KMS-11 (cell line): ENCODE measurements around the gene PTPN14.

Source experiments
- H2AFZ ChIP-seq: fragments of 200-600 bp; sonication (generic); 2 replicates; pipeline ENCODE4 v1.6.1; 2016; ENCODE audit warnings: antibody characterized with exemption, mixed run types, low read depth
- H3K27ac ChIP-seq: fragments of 200-600 bp; sonication (generic); 2 replicates; pipeline ENCODE4 v1.6.1; 2016; ENCODE audit warnings: mild to moderate bottlenecking, mixed run types
- H3K27me3 ChIP-seq: fragments of 200-600 bp; sonication (generic); 2 replicates; pipeline ENCODE4 v1.6.1; 2017; ENCODE audit warnings: mild to moderate bottlenecking, low read depth, mixed run types, moderate library complexity; ENCODE audit not compliant: insufficient read depth
- H3K36me3 ChIP-seq: fragments of 200-600 bp; sonication (generic); 2 replicates; pipeline ENCODE4 v1.6.1; 2017; ENCODE audit warnings: mild to moderate bottlenecking, mixed run types; ENCODE audit not compliant: insufficient read depth
- H3K4me1 ChIP-seq: fragments of 200-600 bp; sonication (generic); 2 replicates; pipeline ENCODE4 v1.6.1; 2016; ENCODE audit warnings: mild to moderate bottlenecking, low read depth, mixed run types; ENCODE audit not compliant: poor library complexity, severe bottlenecking
- H3K4me2 ChIP-seq: fragments of 200-600 bp; sonication (generic); 2 replicates; pipeline ENCODE4 v1.7.0; 2016; ENCODE audit warnings: mild to moderate bottlenecking, mixed run types
- H3K4me3 ChIP-seq: fragments of 200-600 bp; sonication (generic); IDR thresholded peaks from 2 replicates; pipeline ENCODE4 v1.6.1; 2017; ENCODE audit warnings: low read depth, low read length, mixed read lengths; ENCODE audit not compliant: insufficient read depth
- H3K79me2 ChIP-seq: fragments of 200-600 bp; sonication (generic); 2 replicates; pipeline ENCODE4 v1.6.1; 2016; ENCODE audit warnings: low read depth, mixed run types; ENCODE audit not compliant: insufficient read depth
- H3K9ac ChIP-seq: fragments of 200-600 bp; sonication (generic); 2 replicates; pipeline ENCODE4 v1.6.1; 2016; ENCODE audit warnings: mild to moderate bottlenecking, mixed run types
- H4K20me1 ChIP-seq: fragments of 200-600 bp; sonication (generic); 2 replicates; pipeline ENCODE4 v1.6.1; 2016; ENCODE audit warnings: mild to moderate bottlenecking, mixed run types; ENCODE audit not compliant: insufficient read depth
- TF ChIP-seq, protein P1 (sequence below): fragments of 200-600 bp; sonication (generic); conservative IDR thresholded peaks from 2 replicates; pipeline ENCODE4 v1.6.1; 2017; ENCODE audit warnings: low read depth, mild to moderate bottlenecking, antibody characterized with exemption, low read length, moderate library complexity, mixed read lengths

The PTPN14 gene

GRCh38 chr1:214503553-214503952, 47.8 kb downstream of the PTPN14 start:
- Histone ChIP-seq H4K20me1 (no peaks in the 10 kb centered on the region), H3K9ac (no peak overlapping the region), H3K36me3 (no peaks in the 10 kb centered on the region), H3K79me2 (no peaks in the 10 kb centered on the region), H3K4me1 (no peaks in the 10 kb centered on the region), H3K4me3 (no peak overlapping the region), H3K4me2 (no peak overlapping the region), H2AFZ (no peak overlapping the region), H3K27ac (no peak overlapping the region), H3K27me3 (no peaks in the 10 kb centered on the region)
- TF ChIP-seq, protein P1, sequence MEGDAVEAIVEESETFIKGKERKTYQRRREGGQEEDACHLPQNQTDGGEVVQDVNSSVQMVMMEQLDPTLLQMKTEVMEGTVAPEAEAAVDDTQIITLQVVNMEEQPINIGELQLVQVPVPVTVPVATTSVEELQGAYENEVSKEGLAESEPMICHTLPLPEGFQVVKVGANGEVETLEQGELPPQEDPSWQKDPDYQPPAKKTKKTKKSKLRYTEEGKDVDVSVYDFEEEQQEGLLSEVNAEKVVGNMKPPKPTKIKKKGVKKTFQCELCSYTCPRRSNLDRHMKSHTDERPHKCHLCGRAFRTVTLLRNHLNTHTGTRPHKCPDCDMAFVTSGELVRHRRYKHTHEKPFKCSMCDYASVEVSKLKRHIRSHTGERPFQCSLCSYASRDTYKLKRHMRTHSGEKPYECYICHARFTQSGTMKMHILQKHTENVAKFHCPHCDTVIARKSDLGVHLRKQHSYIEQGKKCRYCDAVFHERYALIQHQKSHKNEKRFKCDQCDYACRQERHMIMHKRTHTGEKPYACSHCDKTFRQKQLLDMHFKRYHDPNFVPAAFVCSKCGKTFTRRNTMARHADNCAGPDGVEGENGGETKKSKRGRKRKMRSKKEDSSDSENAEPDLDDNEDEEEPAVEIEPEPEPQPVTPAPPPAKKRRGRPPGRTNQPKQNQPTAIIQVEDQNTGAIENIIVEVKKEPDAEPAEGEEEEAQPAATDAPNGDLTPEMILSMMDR, result no peak

- no peaks in the 10 kb centered on the region for H4K20me1 ChIP-seq
- H2AFZ ChIP-seq, result no peak overlapping the region
- no peaks in the 10 kb centered on the region for H3K79me2 ChIP-seq
- no peak overlapping the region for H3K9ac ChIP-seq
- H3K4me3 ChIP-seq, result no peak overlapping the region
- no peak overlapping the region for H3K27ac ChIP-seq
- H3K4me2 ChIP-seq, result no peak overlapping the region
- TF ChIP-seq, protein P1, result no peak
- H3K27me3 ChIP-seq, result no peaks in the 10 kb centered on the region
- H3K36me3 ChIP-seq, result no peaks in the 10 kb centered on the region
- H3K4me1 ChIP-seq, result no peaks in the 10 kb centered on the region
Measured at GRCh38 chr1:214500340-214501055, 50.9 kb downstream of the PTPN14 start.

DNA sequence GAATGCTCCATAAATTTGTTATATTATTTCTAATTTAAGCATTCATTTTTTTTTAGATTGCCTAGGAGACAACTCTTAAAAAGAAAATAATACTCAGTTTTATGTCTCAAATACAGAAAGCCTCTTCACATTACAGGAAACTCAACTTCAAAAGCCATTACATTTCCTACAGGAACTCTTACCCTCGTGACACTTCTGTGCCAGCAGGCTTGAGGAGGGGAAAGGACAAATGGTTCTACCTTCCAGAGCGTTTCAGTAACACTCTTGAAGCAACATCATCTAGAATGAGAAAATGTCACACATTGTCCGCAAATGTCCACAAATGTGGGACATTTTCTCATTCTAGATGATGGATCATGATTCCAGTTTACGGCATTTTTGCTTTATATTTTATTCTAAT, 51.7 kb downstream of the PTPN14 start:
- Histone ChIP-seq H3K4me1 (no peaks in the 10 kb centered on the region), H3K79me2 (no peaks in the 10 kb centered on the region), H3K9ac (no peak overlapping the region), H3K36me3 (no peaks in the 10 kb centered on the region), H2AFZ (no peak overlapping the region), H4K20me1 (no peaks in the 10 kb centered on the region), H3K27me3 (no peaks in the 10 kb centered on the region), H3K27ac (no peak overlapping the region), H3K4me3 (no peak overlapping the region), H3K4me2 (no peak overlapping the region)
- TF ChIP-seq, protein P1, result no peak

DNA sequence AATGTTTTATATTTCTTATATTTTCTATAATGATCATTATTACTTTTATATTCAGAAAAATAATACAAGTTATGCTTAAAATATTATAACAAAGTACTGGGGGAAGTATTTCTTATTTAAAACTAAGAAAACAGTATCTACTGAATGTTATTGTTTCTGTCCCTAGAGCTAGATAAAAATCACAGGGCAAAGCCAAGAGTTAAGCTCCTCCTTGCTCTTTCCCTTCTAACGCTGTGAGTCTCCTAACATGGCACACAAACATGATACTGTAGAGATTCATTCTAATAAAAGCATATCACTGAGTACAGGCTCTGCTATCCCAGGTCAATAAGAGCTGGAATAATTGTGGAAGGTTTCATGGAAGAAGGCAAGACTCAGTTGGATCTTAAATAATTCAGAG, 53.4 kb downstream of the PTPN14 start:
- H4K20me1 ChIP-seq, result no peaks in the 10 kb centered on the region
- no peak overlapping the region for H3K9ac ChIP-seq
- H3K79me2 ChIP-seq, result no peaks in the 10 kb centered on the region
- no peak overlapping the region for H3K4me3 ChIP-seq
- H3K36me3 ChIP-seq, result no peaks in the 10 kb centered on the region
- H2AFZ ChIP-seq, result no peak overlapping the region
- H3K27ac ChIP-seq, result no peak overlapping the region
- H3K4me2 ChIP-seq, result no peak overlapping the region
- TF ChIP-seq, protein P1, result no peak
- H3K4me1 ChIP-seq, result no peaks in the 10 kb centered on the region
- H3K27me3 ChIP-seq, result no peaks in the 10 kb centered on the region
